Epithelial cell of esophagus (primary cell): ENCODE data around the gene NSMCE1.
"Not testable (repeated sequence)": the region's sequence is repeated elsewhere in the genome, so short reads cannot be mapped to it uniquely, and the experiment has no call there.

ENCODE experiments used
- DNase-seq: peaks from one replicate; pipeline ENCODE4 v3.0.0; 2010; ENCODE audit warnings: low read depth
- H3K4me3 ChIP-seq: 2 replicates; pipeline ENCODE4 v1.5.1; 2011; ENCODE audit warnings: mild to moderate bottlenecking, low read length, control low read depth
- TF ChIP-seq, protein P1 (sequence below): IDR thresholded peaks from 2 replicates; pipeline ENCODE4 v1.5.1; 2011; ENCODE audit warnings: low read depth, mild to moderate bottlenecking, low read length, control low read depth, inconsistent platforms; ENCODE audit not compliant: insufficient read depth; ENCODE audit errors: missing control alignments

Gene NSMCE1

GRCh38 chr16:27256861-27257260, 11.7 kb downstream of the NSMCE1 start:
- no peak for DNase-seq
- TF ChIP-seq, protein P1, sequence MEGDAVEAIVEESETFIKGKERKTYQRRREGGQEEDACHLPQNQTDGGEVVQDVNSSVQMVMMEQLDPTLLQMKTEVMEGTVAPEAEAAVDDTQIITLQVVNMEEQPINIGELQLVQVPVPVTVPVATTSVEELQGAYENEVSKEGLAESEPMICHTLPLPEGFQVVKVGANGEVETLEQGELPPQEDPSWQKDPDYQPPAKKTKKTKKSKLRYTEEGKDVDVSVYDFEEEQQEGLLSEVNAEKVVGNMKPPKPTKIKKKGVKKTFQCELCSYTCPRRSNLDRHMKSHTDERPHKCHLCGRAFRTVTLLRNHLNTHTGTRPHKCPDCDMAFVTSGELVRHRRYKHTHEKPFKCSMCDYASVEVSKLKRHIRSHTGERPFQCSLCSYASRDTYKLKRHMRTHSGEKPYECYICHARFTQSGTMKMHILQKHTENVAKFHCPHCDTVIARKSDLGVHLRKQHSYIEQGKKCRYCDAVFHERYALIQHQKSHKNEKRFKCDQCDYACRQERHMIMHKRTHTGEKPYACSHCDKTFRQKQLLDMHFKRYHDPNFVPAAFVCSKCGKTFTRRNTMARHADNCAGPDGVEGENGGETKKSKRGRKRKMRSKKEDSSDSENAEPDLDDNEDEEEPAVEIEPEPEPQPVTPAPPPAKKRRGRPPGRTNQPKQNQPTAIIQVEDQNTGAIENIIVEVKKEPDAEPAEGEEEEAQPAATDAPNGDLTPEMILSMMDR = no peak
- no peak overlapping the region for H3K4me3 ChIP-seq

DNA sequence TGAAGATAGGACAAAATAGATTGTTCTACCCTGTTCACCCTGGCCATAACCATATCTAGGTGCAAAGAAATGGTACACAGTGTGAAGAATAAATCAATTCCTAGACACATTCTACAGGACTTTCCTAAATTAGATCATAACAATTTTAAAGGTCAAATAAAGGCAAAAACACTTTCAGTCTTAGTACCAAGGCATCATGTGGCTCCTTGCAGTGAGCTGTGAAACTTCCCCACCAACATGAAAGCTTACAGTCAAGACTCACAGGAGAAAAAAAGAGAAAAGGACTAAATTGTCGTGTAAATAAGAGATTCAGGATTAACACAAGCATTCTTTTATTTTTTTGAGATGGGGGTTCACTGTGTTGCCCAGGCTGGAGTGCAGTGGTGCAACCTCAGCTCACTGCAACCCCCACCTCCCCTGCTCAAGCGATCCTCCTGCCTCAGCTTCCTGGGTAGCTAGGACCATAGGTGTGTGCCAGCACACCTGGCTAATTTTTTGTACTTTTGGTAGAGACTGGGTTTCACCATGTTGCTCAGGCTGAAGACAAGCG, 14.2 kb downstream of the NSMCE1 start:
- DNase-seq = no peak
- TF ChIP-seq, protein P1 = no peak

GRCh38 chr16:27253526-27253930, 15.0 kb downstream of the NSMCE1 start:
- TF ChIP-seq, protein P1 = no peak
- H3K4me3 ChIP-seq = no peak overlapping the region
- peak; percentile 81 for DNase-seq

More for the DNA sequence above, 14.2 kb downstream of the NSMCE1 start:
- H3K4me3 ChIP-seq = no peak overlapping the region

- no peak for DNase-seq
- H3K4me3 ChIP-seq = no peak overlapping the region
Measured at GRCh38 chr16:27252206-27252585, 16.4 kb downstream of the NSMCE1 start.

GRCh38 chr16:27251541-27252205, 16.9 kb downstream of the NSMCE1 start:
- TF ChIP-seq, protein P1 = no peak
- no peak overlapping the region for H3K4me3 ChIP-seq
- no peak for DNase-seq

More at GRCh38 chr16:27252206-27252585, 16.4 kb downstream of the NSMCE1 start:
- TF ChIP-seq, protein P1 = no peak

DNA sequence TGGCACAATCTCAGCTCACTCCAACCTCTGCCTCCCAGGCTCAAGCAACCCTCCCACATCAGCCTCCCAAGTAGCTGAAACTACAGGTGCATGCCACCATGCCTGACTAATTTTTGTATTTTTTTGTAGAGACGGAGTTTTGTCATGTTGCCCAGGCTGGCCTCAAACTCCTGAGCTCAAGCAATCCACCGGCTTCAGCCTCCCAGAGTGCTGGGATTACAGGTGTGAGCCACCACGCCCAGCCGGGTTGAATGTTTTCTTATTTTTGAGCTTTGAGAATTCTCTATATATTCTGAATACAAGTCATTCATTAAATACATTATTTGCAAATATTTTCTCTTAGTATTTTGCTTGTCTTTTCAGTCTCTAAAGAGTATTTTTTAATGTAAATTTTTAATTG, 19.7 kb downstream of the NSMCE1 start:
- not testable (repeated sequence) for DNase-seq, H3K4me3 ChIP-seq

DNA sequence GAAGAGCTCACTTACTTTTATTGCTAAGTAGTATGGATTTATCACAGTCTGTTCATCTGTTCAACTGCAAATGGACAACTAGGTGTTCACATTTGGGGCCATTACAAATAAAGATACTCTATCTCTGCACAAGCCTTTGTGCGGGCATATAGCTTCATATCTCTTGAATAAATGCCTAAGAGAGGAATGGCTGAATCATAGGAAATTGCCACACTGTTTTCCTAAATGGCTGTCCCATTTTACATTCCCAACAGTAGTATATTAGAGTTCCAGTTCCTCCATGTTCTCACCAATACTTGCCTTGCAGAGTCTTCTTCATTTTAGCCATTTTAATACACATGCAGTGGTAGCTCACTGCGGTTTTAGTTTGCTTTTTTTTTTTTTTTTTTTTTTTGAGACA, 20.5 kb downstream of the NSMCE1 start:
- H3K4me3 ChIP-seq = no peak overlapping the region
- peak; percentile 41 for DNase-seq
- TF ChIP-seq, protein P1 = no peak

- H3K4me3 ChIP-seq, DNase-seq: not testable (repeated sequence)
Measured at GRCh38 chr16:27247076-27247475, 21.5 kb downstream of the NSMCE1 start.
